ENCODE measurements around the gene CDH22.

DNA sequence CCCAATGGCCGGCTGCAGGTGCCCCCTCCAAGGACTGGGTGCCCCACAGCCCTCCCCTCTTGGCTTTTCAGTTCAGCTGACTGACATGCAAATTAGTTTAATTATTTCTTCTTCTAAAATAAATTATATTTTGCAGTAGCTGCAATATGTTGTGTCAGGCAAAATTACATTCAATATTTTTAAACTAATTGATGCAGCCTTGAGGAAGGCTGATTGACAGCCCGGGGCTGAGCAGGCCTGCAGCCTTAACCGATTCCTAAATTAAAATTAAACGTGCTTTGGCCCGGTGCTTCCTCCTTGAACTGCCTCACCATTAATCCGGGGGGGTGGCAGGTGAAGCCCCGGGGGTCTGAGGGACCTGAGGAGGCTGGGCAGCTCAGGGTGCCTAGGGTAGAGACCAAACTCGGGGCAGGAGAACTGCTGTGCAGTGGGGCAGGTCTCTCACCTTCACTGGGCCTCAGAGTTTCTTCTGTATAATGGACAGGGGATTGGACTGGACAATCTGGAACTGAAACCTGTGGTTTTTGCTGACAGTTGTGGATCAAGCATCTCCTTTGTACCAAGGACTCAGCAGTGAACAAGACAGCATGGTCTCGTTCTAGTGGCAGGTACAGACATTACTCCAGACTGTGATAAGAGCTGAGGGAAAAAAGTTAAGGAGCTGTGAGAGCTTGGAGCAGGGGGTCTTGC lies 117.7 kb downstream of the CDH22 start:
- no peak for TF ChIP-seq CTCF (IDR thresholded peaks at IDR 0.05; ENCODE audit: low read depth, low read length)
- TF ChIP-seq EZH2phosphoT487 (IDR thresholded peaks at IDR 0.05; ENCODE audit: low read depth) = no peak
